Activated CD8-positive, alpha-beta T cell treated with anti-CD3 and anti-CD28 coated beads, Interleukin-2, amount 10 ng/mL, durations not matched to agents 7 days and 5 days (primary cell): Measurements from ENCODE around the gene SLC5A4. TPM values are rescaled to one million over a fixed set of nuclear protein-coding genes. Genes with fewer than 3 reads are reported as not detected.
"Not testable (repeated sequence)": the region's sequence is repeated elsewhere in the genome, so short reads cannot be mapped to it uniquely, and the experiment has no call there.

Source experiments
- ATAC-seq: fragments of 150-1000 bp; cut with Tn5 transposase; one replicate; pipeline ENCODE4 v1.10.0; 2021; ENCODE audit warnings: moderate library complexity
- CTCF ChIA-PET: fragments of 350-600 bp; sonication (Branson Sonifier 250); formaldehyde crosslinking; loops from one replicate; lab custom pipeline; 2021; ENCODE audit warnings: antibody characterized with exemption; lab: Charles Lee
- POLR2A ChIA-PET: fragments of 350-600 bp; sonication (Branson Sonifier 250); formaldehyde crosslinking; loops from one replicate; lab custom pipeline; 2021; ENCODE audit warnings: antibody characterized with exemption; lab: Charles Lee
- DNase-seq: peaks from one replicate; pipeline ENCODE4 v3.0.0-alpha.2; 2020
- H3K27ac Mint-ChIP-seq: one replicate; pipeline ENCODE4 v1.8.0; 2021; ENCODE audit warnings: mild to moderate bottlenecking, mixed read lengths
- H3K27me3 Mint-ChIP-seq: one replicate; pipeline ENCODE4 v1.8.0; 2021; ENCODE audit warnings: low read depth, mixed read lengths
- H3K36me3 Mint-ChIP-seq: one replicate; pipeline ENCODE4 v1.8.0; 2021; ENCODE audit warnings: low read depth, mixed read lengths
- H3K4me1 Mint-ChIP-seq: one replicate; pipeline ENCODE4 v1.8.0; 2021; ENCODE audit warnings: low read depth, mixed read lengths
- H3K4me3 Mint-ChIP-seq: one replicate; pipeline ENCODE4 v1.8.0; 2021; ENCODE audit warnings: mild to moderate bottlenecking, mixed read lengths
- H3K9me3 Mint-ChIP-seq: one replicate; pipeline ENCODE4 v1.8.0; 2022; ENCODE audit warnings: mixed read lengths; ENCODE audit not compliant: insufficient read depth
- total RNA-seq, 2 experiments: library from RNA; stranded (reverse); gene quantifications; one replicate each; pipeline ENCODE4 v1.2.3, GENCODE V29; 2021

SLC5A4 gene
- total RNA-seq, 2 experiments from 2014 or later = not detected

- H3K9me3 Mint-ChIP-seq = no peaks in the 10 kb centered on the region
- H3K27ac Mint-ChIP-seq = no peak within 1 kb of the TSS
- no peaks in the 10 kb centered on the region for H3K36me3 Mint-ChIP-seq
- ChIA-PET POLR2A (no interaction called here), CTCF (no interaction called here)
- peaks cover 25% of the 10 kb centered on the region for H3K27me3 Mint-ChIP-seq
- H3K4me1 Mint-ChIP-seq = peaks cover 35% of the 10 kb centered on the region
- H3K4me3 Mint-ChIP-seq = no peak within 1 kb of the TSS
- DNase-seq = no peak
- ATAC-seq = no peak
These were observed 50.1 kb downstream of the SLC5A4 start, which contains the start of gene RFPL2 for GRCh38 chr22:32204856-32205722. Gene RFPL2 (minus strand): TSS chr22:32205073. CDS start chr22:32202451, 2,622 bp downstream.

GRCh38 chr22:32204040-32204855 is 50.9 kb downstream of the SLC5A4 start:
- no peaks in the 10 kb centered on the region for H3K36me3 Mint-ChIP-seq
- POLR2A ChIA-PET = no interaction called here
- ATAC-seq (no peak), DNase-seq (no peak)
- H3K27ac Mint-ChIP-seq = no peak overlapping the region
- H3K27me3 Mint-ChIP-seq = peaks cover 25% of the 10 kb centered on the region
- H3K9me3 Mint-ChIP-seq = no peaks in the 10 kb centered on the region
- CTCF ChIA-PET = no interaction called here
- no peak overlapping the region for H3K4me3 Mint-ChIP-seq
- H3K4me1 Mint-ChIP-seq = peaks cover 35% of the 10 kb centered on the region

DNA sequence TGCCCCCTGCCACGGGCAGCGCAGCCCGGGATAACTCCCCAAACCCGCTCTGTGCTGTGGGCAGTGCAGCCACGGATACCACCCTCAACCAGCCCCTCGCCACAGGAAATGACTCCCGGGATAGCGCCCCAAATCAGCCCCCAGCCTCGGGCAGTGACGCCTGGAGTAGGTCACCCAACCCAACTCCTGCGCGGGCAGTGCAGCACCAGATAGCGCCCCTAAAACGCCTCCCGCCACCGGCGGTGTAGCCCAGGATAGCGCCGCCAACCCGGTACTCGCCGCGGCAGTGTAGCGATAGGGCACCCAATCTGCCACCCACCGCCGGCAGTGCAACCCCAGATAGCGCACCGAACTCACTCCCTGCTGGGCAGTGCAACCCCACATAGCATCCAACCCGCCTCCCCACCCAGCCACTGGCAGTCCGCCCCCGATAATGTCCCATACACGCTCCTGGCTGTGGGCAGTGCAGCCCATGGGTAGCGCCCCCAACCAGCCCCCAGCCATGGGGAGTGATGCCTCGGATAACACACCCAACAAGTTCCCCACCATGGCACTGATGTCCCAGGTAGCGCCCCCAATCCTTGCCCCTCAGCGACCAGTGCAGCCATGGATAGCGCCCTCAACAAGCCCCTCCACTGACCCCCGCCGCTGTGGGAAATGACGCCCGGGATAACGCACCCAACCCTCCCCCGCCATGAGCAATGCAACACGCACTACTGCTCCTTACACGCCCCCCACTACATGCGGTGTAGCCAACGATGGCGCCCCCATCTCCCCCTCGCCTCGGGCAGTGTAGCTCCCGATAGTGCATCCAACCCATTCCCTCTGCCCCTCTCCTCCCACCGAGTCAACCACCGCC is 51.7 kb downstream of the SLC5A4 start:
- H3K36me3 Mint-ChIP-seq = no peaks in the 10 kb centered on the region
- CTCF ChIA-PET = no interaction called here
- peaks cover 35% of the 10 kb centered on the region for H3K4me1 Mint-ChIP-seq
- no peak for DNase-seq
- H3K4me3 Mint-ChIP-seq = peak overlapping the region; percentile 28
- no peak overlapping the region for H3K27ac Mint-ChIP-seq
- no peak for ATAC-seq
- H3K9me3 Mint-ChIP-seq = no peaks in the 10 kb centered on the region
- POLR2A ChIA-PET = no interaction called here
- H3K27me3 Mint-ChIP-seq = peaks cover 27% of the 10 kb centered on the region

GRCh38 chr22:32202539-32203180 is 52.5 kb downstream of the SLC5A4 start:
- Mint-ChIP-seq H3K27ac (no peak overlapping the region), H3K36me3 (no peaks in the 10 kb centered on the region), H3K4me3 (peak overlapping the region; percentile 28), H3K27me3 (peaks cover 27% of the 10 kb centered on the region), H3K4me1 (peaks cover 35% of the 10 kb centered on the region), H3K9me3 (no peaks in the 10 kb centered on the region)
- POLR2A ChIA-PET = no interaction called here
- ATAC-seq (peak; percentile 63), DNase-seq (peak; percentile 56)
- CTCF ChIA-PET = interaction anchor here (0.6 to 1.6 kb wide), 12 partner anchors 8 to 273 kb away, joined by 3 to 6 read pairs (median 3); partner anchors contain the start of gene FBXO7

GRCh38 chr22:32202161-32202538 is 53.0 kb downstream of the SLC5A4 start:
- Mint-ChIP-seq H3K9me3 (no peaks in the 10 kb centered on the region), H3K4me3 (no peak overlapping the region), H3K4me1 (peaks cover 35% of the 10 kb centered on the region), H3K36me3 (no peaks in the 10 kb centered on the region), H3K27ac (no peak overlapping the region), H3K27me3 (peaks cover 30% of the 10 kb centered on the region)
- no peak for ATAC-seq
- DNase-seq = no peak
- ChIA-PET CTCF (interaction anchor here (0.6 to 1.6 kb wide), 12 partner anchors 9 to 273 kb away, joined by 3 to 6 read pairs (median 3); partner anchors contain the start of gene FBXO7), POLR2A (no interaction called here)

DNA sequence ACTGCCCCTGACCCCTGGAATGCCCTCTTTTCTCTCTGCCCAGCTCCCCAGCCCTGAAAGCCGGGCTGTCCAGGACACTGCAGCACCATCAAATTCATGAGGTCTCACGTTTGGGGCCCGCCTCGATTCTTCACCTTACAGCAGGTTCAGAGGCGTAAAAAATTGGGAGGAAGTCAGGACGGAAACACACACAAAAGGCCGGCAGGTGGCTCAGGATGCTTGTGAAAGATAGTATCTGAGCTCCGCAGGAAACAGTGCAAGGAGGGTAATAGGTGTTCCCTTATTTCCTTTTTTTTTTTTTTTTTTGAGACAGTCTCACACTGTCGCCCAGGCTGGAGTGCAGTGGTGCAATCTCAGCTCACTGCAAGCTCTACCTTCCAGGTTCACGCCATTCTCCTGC is 54.4 kb downstream of the SLC5A4 start:
- H3K27me3 Mint-ChIP-seq = peaks cover 41% of the 10 kb centered on the region
- no peaks in the 10 kb centered on the region for H3K9me3 Mint-ChIP-seq
- peak; percentile 43 for ATAC-seq
- H3K36me3 Mint-ChIP-seq = no peaks in the 10 kb centered on the region
- peaks cover 25% of the 10 kb centered on the region for H3K4me1 Mint-ChIP-seq
- no peak overlapping the region for H3K4me3 Mint-ChIP-seq
- DNase-seq = peak; percentile 56
- H3K27ac Mint-ChIP-seq = no peak overlapping the region
- POLR2A ChIA-PET = no interaction called here
- CTCF ChIA-PET = interaction anchor here (1.2 kb wide), 1 partner anchor 66 kb away, joined by 9 read pairs; no protein-coding TSS in a partner anchor

- peaks cover 41% of the 10 kb centered on the region for H3K27me3 Mint-ChIP-seq
These were observed 55.2 kb downstream of the SLC5A4 start for GRCh38 chr22:32199961-32200360.

GRCh38 chr22:32199341-32199740 is 55.8 kb downstream of the SLC5A4 start:
- H3K4me3 Mint-ChIP-seq = no peak overlapping the region
- H3K4me1 Mint-ChIP-seq = peaks cover 24% of the 10 kb centered on the region
- H3K36me3 Mint-ChIP-seq = no peaks in the 10 kb centered on the region
- DNase-seq (no peak), ATAC-seq (no peak)
- H3K27ac Mint-ChIP-seq = no peak overlapping the region
- POLR2A ChIA-PET = no interaction called here
- peaks cover 35% of the 10 kb centered on the region for H3K27me3 Mint-ChIP-seq
- H3K9me3 Mint-ChIP-seq = no peaks in the 10 kb centered on the region
- CTCF ChIA-PET = no interaction called here

More at GRCh38 chr22:32199961-32200360, 55.2 kb downstream of the SLC5A4 start:
- peaks cover 25% of the 10 kb centered on the region for H3K4me1 Mint-ChIP-seq
- no peaks in the 10 kb centered on the region for H3K9me3 Mint-ChIP-seq
- DNase-seq = no peak
- ChIA-PET POLR2A (no interaction called here), CTCF (interaction anchor here (1.2 kb wide), 1 partner anchor 67 kb away, joined by 9 read pairs; no protein-coding TSS in a partner anchor)
- H3K4me3 Mint-ChIP-seq = no peak overlapping the region
- H3K36me3 Mint-ChIP-seq = no peaks in the 10 kb centered on the region
- no peak for ATAC-seq
- peak overlapping the region; percentile 20 for H3K27ac Mint-ChIP-seq

GRCh38 chr22:32197553-32198226 is 57.5 kb downstream of the SLC5A4 start:
- peaks cover 17% of the 10 kb centered on the region for H3K4me1 Mint-ChIP-seq
- DNase-seq, H3K36me3 Mint-ChIP-seq, ATAC-seq, H3K27ac Mint-ChIP-seq, CTCF ChIA-PET, POLR2A ChIA-PET, H3K9me3 Mint-ChIP-seq, H3K4me3 Mint-ChIP-seq: not testable (repeated sequence)
- peaks cover 23% of the 10 kb centered on the region for H3K27me3 Mint-ChIP-seq

DNA sequence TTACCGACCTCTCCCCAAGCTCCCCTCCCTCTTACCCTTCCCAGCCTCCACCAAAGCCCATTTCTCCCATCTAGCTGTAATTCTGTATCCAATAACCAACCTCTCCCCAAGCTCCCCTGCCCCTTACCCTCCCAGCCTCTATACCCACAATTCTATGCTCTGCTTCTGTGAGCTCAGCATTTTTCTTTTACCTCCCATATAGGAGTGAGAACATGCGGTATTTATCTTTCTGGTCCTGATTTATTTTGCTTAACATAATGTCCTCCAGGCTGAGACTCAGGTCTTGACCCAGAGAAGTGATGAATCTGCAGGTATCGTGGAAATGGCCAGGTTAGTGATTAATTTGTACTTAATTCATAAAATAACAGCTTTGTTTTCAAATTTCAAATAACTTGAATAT is 59.2 kb downstream of the SLC5A4 start:
- H3K9me3 Mint-ChIP-seq = not testable (repeated sequence)

More for the DNA sequence above, 59.2 kb downstream of the SLC5A4 start:
- H3K36me3 Mint-ChIP-seq, ATAC-seq, CTCF ChIA-PET, H3K4me3 Mint-ChIP-seq, POLR2A ChIA-PET, DNase-seq, H3K27ac Mint-ChIP-seq, H3K4me1 Mint-ChIP-seq: not testable (repeated sequence)
- peaks cover 19% of the 10 kb centered on the region for H3K27me3 Mint-ChIP-seq
